Measurements from ENCODE around the gene MRRF.

MRRF gene

GRCh38 chr9:122337556-122337929, 72.9 kb downstream of the MRRF start:
- no peak for TF ChIP-seq CTCF (IDR thresholded peaks at IDR 0.05; ENCODE audit: low read depth, low read length)
- no peak overlapping the region for H3K27ac ChIP-seq
- no peaks in the 10 kb centered on the region for H3K27me3 ChIP-seq (ENCODE audit: insufficient read depth, low read depth, severe bottlenecking)

GRCh38 chr9:122338536-122338935, 73.9 kb downstream of the MRRF start:
- Histone ChIP-seq H3K27ac (no peak overlapping the region), H3K9me3 (ENCODE audit: severe bottlenecking) (no peaks in the 10 kb centered on the region), H3K36me3 (no peaks in the 10 kb centered on the region), H3K4me3 (ENCODE audit: low read depth, low read length) (no peak overlapping the region), H3K27me3 (ENCODE audit: insufficient read depth, low read depth, severe bottlenecking) (no peaks in the 10 kb centered on the region)
- DNase-seq = no peak
- TF ChIP-seq CTCF (IDR thresholded peaks at IDR 0.05; ENCODE audit: low read depth, low read length) = no peak

More at GRCh38 chr9:122337556-122337929, 72.9 kb downstream of the MRRF start:
- DNase-seq = no peak
- Histone ChIP-seq H3K36me3 (no peaks in the 10 kb centered on the region), H3K9me3 (ENCODE audit: severe bottlenecking) (no peaks in the 10 kb centered on the region), H3K4me3 (ENCODE audit: low read depth, low read length) (no peak overlapping the region)

GRCh38 chr9:122338994-122339393, 74.3 kb downstream of the MRRF start:
- Histone ChIP-seq H3K9me3 (ENCODE audit: severe bottlenecking) (no peaks in the 10 kb centered on the region), H3K27ac (no peak overlapping the region), H3K27me3 (ENCODE audit: insufficient read depth, low read depth, severe bottlenecking) (no peaks in the 10 kb centered on the region), H3K36me3 (no peaks in the 10 kb centered on the region), H3K4me3 (ENCODE audit: low read depth, low read length) (no peak overlapping the region)
- no peak for DNase-seq
- no peak for TF ChIP-seq CTCF (IDR thresholded peaks at IDR 0.05; ENCODE audit: low read depth, low read length)

- no peak for TF ChIP-seq CTCF (IDR thresholded peaks at IDR 0.05; ENCODE audit: low read depth, low read length)
- no peaks in the 10 kb centered on the region for H3K9me3 ChIP-seq (ENCODE audit: severe bottlenecking)
- no peaks in the 10 kb centered on the region for H3K36me3 ChIP-seq
- H3K27me3 ChIP-seq (ENCODE audit: insufficient read depth, low read depth, severe bottlenecking) = no peaks in the 10 kb centered on the region
- DNase-seq = no peak
- no peak overlapping the region for H3K27ac ChIP-seq
- no peak overlapping the region for H3K4me3 ChIP-seq (ENCODE audit: low read depth, low read length)
Observed at GRCh38 chr9:122339579-122339978, 74.9 kb downstream of the MRRF start.

GRCh38 chr9:122340161-122340560, 75.5 kb downstream of the MRRF start:
- H3K27me3 ChIP-seq (ENCODE audit: insufficient read depth, low read depth, severe bottlenecking) = no peaks in the 10 kb centered on the region
- H3K36me3 ChIP-seq = no peaks in the 10 kb centered on the region
- no peak overlapping the region for H3K27ac ChIP-seq
- H3K4me3 ChIP-seq (ENCODE audit: low read depth, low read length) = no peak overlapping the region
- no peak for TF ChIP-seq CTCF (IDR thresholded peaks at IDR 0.05; ENCODE audit: low read depth, low read length)
- DNase-seq = no peak
- H3K9me3 ChIP-seq (ENCODE audit: severe bottlenecking) = no peaks in the 10 kb centered on the region

GRCh38 chr9:122342323-122343050, 77.8 kb downstream of the MRRF start:
- Histone ChIP-seq H3K36me3 (no peaks in the 10 kb centered on the region), H3K27me3 (ENCODE audit: insufficient read depth, low read depth, severe bottlenecking) (no peaks in the 10 kb centered on the region), H3K27ac (no peak overlapping the region), H3K4me3 (ENCODE audit: low read depth, low read length) (no peak overlapping the region), H3K9me3 (ENCODE audit: severe bottlenecking) (no peaks in the 10 kb centered on the region)
- no peak for TF ChIP-seq CTCF (IDR thresholded peaks at IDR 0.05; ENCODE audit: low read depth, low read length)
- DNase-seq = no peak

All from WERI-Rb-1 (cell line).